GM12873 (cell line): ENCODE results near the gene RBMS3.

Experiments
- CTCF ChIP-seq: IDR thresholded peaks from 2 replicates; pipeline ENCODE4 v1.5.1; 2012; ENCODE audit warnings: low read depth, mild to moderate bottlenecking, moderate library complexity, low read length, control low read depth; ENCODE audit not compliant: insufficient read depth; ENCODE audit errors: missing control alignments

Gene RBMS3

GRCh38 chr3:29932696-29933325 is 651.9 kb downstream of the RBMS3 start:
- TF ChIP-seq CTCF = no peak

- TF ChIP-seq CTCF = no peak
Measured at GRCh38 chr3:29933802-29934490, 653.1 kb downstream of the RBMS3 start.

- TF ChIP-seq CTCF = no peak
Measured at GRCh38 chr3:29934751-29935150, 653.9 kb downstream of the RBMS3 start.

- TF ChIP-seq CTCF = no peak
Measured at GRCh38 chr3:29936054-29936453, 655.2 kb downstream of the RBMS3 start.

GRCh38 chr3:29936766-29937165 is 655.9 kb downstream of the RBMS3 start:
- TF ChIP-seq CTCF = no peak

- TF ChIP-seq CTCF = no peak
Measured at GRCh38 chr3:29937185-29937584, 656.3 kb downstream of the RBMS3 start.

GRCh38 chr3:29940759-29941323 is 660.0 kb downstream of the RBMS3 start:
- no peak for TF ChIP-seq CTCF
